ENCODE measurements around the gene BCAS3.

DNA sequence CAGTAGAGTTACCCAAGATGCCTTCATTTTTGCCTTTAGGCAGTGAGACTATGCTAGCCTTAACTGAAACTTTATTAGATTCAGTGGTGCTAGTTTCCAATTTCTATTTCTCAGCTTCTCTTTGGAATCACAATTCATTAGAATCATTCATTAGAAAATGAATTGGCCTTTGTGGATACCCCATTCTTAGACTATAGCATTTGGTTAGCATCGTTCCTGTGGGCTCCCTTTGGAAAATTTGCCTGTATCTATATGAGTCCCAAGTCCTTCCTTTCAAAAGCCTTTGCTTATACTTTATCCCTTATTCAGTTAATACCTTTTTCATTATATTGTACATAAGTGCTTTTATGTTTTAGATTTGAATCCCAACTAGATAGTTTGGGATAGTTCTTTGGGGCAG, 535.0 kb downstream of the BCAS3 start:
- TF ChIP-seq, protein P1, sequence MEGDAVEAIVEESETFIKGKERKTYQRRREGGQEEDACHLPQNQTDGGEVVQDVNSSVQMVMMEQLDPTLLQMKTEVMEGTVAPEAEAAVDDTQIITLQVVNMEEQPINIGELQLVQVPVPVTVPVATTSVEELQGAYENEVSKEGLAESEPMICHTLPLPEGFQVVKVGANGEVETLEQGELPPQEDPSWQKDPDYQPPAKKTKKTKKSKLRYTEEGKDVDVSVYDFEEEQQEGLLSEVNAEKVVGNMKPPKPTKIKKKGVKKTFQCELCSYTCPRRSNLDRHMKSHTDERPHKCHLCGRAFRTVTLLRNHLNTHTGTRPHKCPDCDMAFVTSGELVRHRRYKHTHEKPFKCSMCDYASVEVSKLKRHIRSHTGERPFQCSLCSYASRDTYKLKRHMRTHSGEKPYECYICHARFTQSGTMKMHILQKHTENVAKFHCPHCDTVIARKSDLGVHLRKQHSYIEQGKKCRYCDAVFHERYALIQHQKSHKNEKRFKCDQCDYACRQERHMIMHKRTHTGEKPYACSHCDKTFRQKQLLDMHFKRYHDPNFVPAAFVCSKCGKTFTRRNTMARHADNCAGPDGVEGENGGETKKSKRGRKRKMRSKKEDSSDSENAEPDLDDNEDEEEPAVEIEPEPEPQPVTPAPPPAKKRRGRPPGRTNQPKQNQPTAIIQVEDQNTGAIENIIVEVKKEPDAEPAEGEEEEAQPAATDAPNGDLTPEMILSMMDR (IDR thresholded peaks at IDR 0.05 in 8 of 11, conservative IDR thresholded peaks at IDR 0.05 in 3 of 11): no peak
- TF ChIP-seq POLR2A (IDR thresholded peaks at IDR 0.05): no peak

Data from spleen (tissue), 7 donors.